DND-41 (cell line): ENCODE data around the gene ENO2.

Source experiments
- EZH2 ChIP-seq: IDR thresholded peaks from 3 replicates; pipeline ENCODE4 v1.6.1; 2012; ENCODE audit warnings: borderline replicate concordance, low read depth, mild to moderate bottlenecking, moderate library complexity, low read length, inconsistent platforms; ENCODE audit not compliant: severe bottlenecking
- TF ChIP-seq, protein P1 (sequence below): IDR thresholded peaks from 2 replicates; pipeline ENCODE4 v1.5.1; 2012; ENCODE audit warnings: borderline replicate concordance, low read length, moderate library complexity, mild to moderate bottlenecking; ENCODE audit not compliant: poor library complexity, severe bottlenecking; ENCODE audit errors: extremely low read depth

DNA sequence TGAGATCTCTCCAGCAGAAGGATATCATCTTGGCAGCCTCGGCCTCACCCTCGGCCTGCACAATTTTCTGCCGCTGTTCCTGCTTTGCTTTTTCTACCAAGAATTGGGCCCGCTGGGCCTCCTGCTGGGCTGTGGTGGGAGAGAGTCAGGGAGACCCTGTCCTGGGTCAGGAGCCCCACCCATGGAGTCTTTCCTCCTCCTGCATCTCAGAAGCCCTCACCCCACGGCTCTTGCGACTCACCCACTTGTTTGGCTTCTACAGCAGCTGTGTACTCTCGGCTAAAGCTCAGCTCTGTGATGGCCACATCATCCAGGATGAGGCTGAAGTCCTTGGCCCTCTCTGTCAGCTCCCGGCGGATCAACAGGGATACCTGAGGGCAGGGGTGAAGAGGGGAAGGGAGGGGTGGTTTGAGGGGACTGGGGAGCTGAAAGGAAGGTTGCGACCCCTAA, 53.3 kb downstream of the ENO2 start:
- no peak for TF ChIP-seq EZH2
- TF ChIP-seq, protein P1, sequence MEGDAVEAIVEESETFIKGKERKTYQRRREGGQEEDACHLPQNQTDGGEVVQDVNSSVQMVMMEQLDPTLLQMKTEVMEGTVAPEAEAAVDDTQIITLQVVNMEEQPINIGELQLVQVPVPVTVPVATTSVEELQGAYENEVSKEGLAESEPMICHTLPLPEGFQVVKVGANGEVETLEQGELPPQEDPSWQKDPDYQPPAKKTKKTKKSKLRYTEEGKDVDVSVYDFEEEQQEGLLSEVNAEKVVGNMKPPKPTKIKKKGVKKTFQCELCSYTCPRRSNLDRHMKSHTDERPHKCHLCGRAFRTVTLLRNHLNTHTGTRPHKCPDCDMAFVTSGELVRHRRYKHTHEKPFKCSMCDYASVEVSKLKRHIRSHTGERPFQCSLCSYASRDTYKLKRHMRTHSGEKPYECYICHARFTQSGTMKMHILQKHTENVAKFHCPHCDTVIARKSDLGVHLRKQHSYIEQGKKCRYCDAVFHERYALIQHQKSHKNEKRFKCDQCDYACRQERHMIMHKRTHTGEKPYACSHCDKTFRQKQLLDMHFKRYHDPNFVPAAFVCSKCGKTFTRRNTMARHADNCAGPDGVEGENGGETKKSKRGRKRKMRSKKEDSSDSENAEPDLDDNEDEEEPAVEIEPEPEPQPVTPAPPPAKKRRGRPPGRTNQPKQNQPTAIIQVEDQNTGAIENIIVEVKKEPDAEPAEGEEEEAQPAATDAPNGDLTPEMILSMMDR: no peak
